Measurements from ENCODE around the gene MTOR. TPM values are rescaled to one million over a fixed set of nuclear protein-coding genes. Genes with fewer than 3 reads are reported as not detected.
A peak's percentile ranks its signal among the peaks of the same experiment; 100 is the strongest.
"Not testable (repeated sequence)": the region's sequence is repeated elsewhere in the genome, so short reads cannot be mapped to it uniquely, and the experiment has no call there.

MTOR gene
- total RNA-seq, 4 donors from 2014 or later: 40.4 to 51.4 (median 49.6) TPM

DNA sequence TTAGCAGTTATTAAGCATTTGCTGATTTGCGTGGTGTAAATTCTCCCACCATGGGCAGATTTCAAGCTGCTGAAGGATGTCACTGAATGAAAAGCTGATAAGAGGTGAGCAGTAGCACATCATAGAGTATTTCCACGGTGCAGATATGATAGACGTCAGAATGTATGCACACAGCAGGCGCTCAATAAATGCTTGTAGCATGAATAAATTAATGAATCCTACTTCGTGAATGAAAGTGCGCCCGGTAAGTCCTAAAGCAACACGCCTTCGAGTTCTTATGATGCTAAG is 10.1 kb upstream of the MTOR start:
- DNase-seq (ENCODE audit: low spot score in 2 of 2): no peak
- no peak for TF ChIP-seq EP300 (IDR thresholded peaks at IDR 0.05)
- TF ChIP-seq POLR2A (IDR thresholded peaks at IDR 0.05): no peak
- TF ChIP-seq, protein P1, sequence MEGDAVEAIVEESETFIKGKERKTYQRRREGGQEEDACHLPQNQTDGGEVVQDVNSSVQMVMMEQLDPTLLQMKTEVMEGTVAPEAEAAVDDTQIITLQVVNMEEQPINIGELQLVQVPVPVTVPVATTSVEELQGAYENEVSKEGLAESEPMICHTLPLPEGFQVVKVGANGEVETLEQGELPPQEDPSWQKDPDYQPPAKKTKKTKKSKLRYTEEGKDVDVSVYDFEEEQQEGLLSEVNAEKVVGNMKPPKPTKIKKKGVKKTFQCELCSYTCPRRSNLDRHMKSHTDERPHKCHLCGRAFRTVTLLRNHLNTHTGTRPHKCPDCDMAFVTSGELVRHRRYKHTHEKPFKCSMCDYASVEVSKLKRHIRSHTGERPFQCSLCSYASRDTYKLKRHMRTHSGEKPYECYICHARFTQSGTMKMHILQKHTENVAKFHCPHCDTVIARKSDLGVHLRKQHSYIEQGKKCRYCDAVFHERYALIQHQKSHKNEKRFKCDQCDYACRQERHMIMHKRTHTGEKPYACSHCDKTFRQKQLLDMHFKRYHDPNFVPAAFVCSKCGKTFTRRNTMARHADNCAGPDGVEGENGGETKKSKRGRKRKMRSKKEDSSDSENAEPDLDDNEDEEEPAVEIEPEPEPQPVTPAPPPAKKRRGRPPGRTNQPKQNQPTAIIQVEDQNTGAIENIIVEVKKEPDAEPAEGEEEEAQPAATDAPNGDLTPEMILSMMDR (IDR thresholded peaks at IDR 0.05): no peak
- peak overlapping the region; percentile 10 to 85 (median 38) for H3K4me3 ChIP-seq
- H3K4me1 ChIP-seq: peaks cover 3 to 34% (median 18%) of the 10 kb centered on the region in 4 donors
- no peaks in the 10 kb centered on the region for H3K27me3 ChIP-seq
- peak overlapping the region in 2 of 4 donors; percentile 31 to 52 for H3K27ac ChIP-seq
- peaks cover 0 to 18% (median 0%) of the 10 kb centered on the region in 3 donors for H3K36me3 ChIP-seq
- WGBS, 2 donors: 13 to 15% methylated on average over 9 of the region's 9 CpGs
- H3K9me3 ChIP-seq: no peaks in the 10 kb centered on the region

DNA sequence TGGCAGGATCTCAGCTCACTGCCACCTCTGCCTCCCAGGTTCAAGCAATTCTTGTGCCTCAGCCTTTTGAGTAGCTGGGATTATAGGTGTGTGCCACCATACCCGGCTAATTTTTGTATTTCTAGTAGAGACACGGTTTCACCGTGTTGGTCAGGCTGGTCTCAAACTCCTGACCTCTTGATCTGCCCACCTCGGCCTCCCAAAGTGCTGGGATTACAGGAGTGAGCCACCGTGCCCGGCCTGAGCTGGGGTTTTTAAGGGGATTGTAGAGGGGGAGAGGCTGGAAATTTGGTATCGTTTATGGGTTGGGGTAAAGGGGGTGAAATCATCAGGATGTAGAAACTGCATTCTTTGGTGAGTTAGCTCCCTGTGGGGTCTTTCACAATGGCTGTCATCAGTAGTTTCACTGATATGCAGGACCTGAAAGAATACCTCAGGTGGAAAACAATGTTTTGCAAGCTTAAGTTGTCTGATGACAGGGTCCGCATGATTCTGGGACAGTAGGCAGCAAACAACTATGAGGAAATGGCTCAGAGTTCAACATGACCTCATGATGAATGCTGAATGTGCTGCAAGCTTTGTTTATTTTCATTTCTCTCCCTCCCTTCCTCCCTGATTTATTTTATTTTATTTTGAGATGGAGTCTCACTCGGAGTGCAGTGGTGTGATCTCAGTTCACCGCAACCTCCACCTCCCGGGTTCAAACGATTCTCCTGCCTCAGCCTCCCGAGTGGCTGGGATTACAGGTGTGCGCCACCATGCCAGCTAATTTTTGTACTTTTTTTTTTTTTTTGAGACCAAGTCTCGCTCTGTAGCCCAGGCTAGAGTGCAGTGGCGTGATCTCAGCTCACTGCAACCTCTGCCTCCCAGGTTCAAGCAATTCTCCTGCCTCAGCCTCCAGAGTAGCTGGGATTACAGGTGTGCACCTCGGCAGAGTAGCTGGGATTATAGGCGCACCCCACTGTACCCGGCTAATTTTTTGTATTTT is 5.3 kb upstream of the MTOR start:
- not testable (repeated sequence) for H3K9me3 ChIP-seq; H3K27me3 ChIP-seq; H3K4me1 ChIP-seq; H3K36me3 ChIP-seq; DNase-seq (ENCODE audit: low spot score in 2 of 2); H3K4me3 ChIP-seq; H3K27ac ChIP-seq
- WGBS, 2 donors: 79% methylated on average over 17 to 19 of the region's 19 CpGs

DNA sequence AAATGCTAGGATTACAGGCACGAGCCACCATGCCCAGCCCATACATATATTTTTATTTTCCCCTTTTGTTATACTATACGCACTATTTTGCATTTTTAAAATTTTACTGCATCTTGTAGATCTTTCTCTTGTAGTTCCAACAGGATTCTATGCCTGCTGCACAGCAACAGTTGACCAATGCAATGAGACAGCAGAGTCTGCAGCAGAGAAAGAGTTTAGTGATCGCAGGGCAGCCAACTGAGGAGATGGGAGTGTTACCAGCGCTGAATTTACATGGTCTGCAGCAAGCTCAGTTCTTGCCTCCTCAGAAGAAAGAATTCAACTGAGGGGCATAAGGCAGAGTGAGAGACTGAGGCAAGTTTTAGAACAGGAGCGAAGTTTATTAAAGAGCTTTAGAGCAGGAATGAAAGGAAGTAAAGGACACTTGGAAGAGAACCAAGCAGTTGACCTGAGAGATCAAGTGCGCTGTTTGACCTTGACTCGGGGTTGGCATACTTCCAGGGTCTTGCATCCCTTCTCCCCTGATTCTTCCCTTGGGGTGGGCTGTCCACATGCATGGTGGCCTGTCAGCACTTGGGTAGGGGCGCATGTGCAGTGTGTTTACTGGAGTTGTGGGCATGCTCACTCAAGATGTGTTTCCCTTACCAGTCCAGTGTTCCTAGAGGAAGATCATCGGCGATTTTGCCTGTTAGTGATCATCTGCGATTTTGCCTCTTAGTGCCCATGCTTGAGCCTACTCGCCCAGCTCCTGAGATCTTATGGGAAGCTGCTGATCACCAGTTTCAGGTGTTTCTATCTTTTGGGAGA is 4.1 kb upstream of the MTOR start:
- H3K9me3 ChIP-seq: no peaks in the 10 kb centered on the region
- no peak for DNase-seq (ENCODE audit: low spot score in 2 of 2)
- 70 to 73% methylated on average over 12 of the region's 12 CpGs for WGBS, 2 donors
- no peaks in the 10 kb centered on the region for H3K27me3 ChIP-seq
- H3K36me3 ChIP-seq: no peaks in the 10 kb centered on the region
- TF ChIP-seq, protein P1 (IDR thresholded peaks at IDR 0.05): no peak
- TF ChIP-seq EP300 (IDR thresholded peaks at IDR 0.05) (no peak), POLR2A (IDR thresholded peaks at IDR 0.05) (no peak)
- H3K4me3 ChIP-seq: no peak overlapping the region
- H3K27ac ChIP-seq: no peak overlapping the region
- peaks cover 0 to 10% (median 2%) of the 10 kb centered on the region in 4 donors for H3K4me1 ChIP-seq

DNA sequence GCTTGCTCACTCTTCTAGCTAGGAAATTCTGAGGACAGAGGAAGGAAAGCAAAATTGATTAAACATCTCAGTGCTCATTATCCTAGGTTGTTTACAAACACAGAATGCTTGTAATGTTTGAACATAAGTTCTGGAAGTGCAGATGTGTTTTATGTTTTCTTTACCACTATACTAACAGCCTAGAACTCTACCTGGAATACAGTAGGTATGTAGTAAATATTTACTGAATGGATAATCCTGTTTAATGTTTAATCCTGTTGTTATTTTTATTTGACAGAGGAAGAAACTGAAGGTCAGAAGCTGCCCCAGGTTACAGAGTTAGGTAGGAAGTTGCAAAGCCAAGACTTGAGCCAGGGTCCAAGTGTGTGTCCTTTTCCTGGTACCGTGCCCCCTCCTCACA is 6.1 kb downstream of the MTOR start:
- Histone ChIP-seq H3K4me1 (peaks cover 0 to 16% (median 4%) of the 10 kb centered on the region in 4 donors), H3K36me3 (peaks cover 4 to 85% (median 24%) of the 10 kb centered on the region in 3 donors), H3K4me3 (no peak overlapping the region), H3K27me3 (no peaks in the 10 kb centered on the region), H3K27ac (no peak overlapping the region), H3K9me3 (no peaks in the 10 kb centered on the region)
- no peak for DNase-seq (ENCODE audit: low spot score in 2 of 2)
- WGBS, 2 donors: 83 to 91% methylated on average over 1 of the region's 1 CpG
- TF ChIP-seq EP300 (IDR thresholded peaks at IDR 0.05) (no peak), POLR2A (IDR thresholded peaks at IDR 0.05) (no peak)
- TF ChIP-seq, protein P1 (IDR thresholded peaks at IDR 0.05): no peak

DNA sequence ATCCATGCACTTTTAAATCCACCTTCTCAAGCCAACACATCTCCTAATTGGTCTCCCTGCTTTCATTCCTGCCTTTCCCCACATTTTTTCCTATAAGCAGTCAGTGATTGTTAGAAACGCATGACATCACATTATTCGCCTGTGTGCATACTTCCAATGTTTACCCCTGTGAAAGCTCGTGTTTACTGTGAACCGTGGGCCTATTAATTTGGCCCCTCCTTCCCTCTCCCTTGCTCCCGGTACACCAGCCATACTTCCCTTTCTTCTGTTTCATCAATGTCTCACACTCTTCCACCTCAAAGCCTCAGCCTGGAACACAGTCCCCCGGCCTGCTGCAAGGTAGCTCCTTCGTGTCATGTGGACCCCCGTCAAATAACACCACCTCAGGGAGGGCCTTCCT is 9.1 kb downstream of the MTOR start:
- DNase-seq (ENCODE audit: low spot score in 2 of 2): no peak
- Histone ChIP-seq H3K36me3 (peaks cover 4 to 90% (median 24%) of the 10 kb centered on the region in 3 donors), H3K27me3 (no peaks in the 10 kb centered on the region), H3K9me3 (no peaks in the 10 kb centered on the region), H3K27ac (no peak overlapping the region), H3K4me3 (no peak overlapping the region), H3K4me1 (no peaks in the 10 kb centered on the region)
- TF ChIP-seq POLR2A (IDR thresholded peaks at IDR 0.05) (no peak), EP300 (IDR thresholded peaks at IDR 0.05) (no peak)
- TF ChIP-seq, protein P1 (IDR thresholded peaks at IDR 0.05): no peak
- 83 to 84% methylated on average over 8 of the region's 8 CpGs for WGBS, 2 donors
